Measurements from ENCODE around the gene RTP5.

- TF ChIP-seq TAF1 (IDR thresholded peaks at IDR 0.05; ENCODE audit: low read depth) (no peak), FOXM1 (IDR thresholded peaks at IDR 0.05; ENCODE audit: borderline replicate concordance, low read depth) (no peak), YY1 (IDR thresholded peaks at IDR 0.05; ENCODE audit: low read depth) (no peak), CREB1 (IDR thresholded peaks at IDR 0.05; ENCODE audit: low read depth) (no peak), RAD21 (IDR thresholded peaks at IDR 0.05; ENCODE audit: low read depth) (no peak), NFIC (IDR thresholded peaks at IDR 0.05) (no peak), CEBPB (IDR thresholded peaks at IDR 0.05) (no peak), EGR1 (IDR thresholded peaks at IDR 0.05) (no peak)
- TF ChIP-seq, protein P1, sequence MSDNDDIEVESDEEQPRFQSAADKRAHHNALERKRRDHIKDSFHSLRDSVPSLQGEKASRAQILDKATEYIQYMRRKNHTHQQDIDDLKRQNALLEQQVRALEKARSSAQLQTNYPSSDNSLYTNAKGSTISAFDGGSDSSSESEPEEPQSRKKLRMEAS (IDR thresholded peaks at IDR 0.05): no peak
- TF ChIP-seq, protein P2, sequence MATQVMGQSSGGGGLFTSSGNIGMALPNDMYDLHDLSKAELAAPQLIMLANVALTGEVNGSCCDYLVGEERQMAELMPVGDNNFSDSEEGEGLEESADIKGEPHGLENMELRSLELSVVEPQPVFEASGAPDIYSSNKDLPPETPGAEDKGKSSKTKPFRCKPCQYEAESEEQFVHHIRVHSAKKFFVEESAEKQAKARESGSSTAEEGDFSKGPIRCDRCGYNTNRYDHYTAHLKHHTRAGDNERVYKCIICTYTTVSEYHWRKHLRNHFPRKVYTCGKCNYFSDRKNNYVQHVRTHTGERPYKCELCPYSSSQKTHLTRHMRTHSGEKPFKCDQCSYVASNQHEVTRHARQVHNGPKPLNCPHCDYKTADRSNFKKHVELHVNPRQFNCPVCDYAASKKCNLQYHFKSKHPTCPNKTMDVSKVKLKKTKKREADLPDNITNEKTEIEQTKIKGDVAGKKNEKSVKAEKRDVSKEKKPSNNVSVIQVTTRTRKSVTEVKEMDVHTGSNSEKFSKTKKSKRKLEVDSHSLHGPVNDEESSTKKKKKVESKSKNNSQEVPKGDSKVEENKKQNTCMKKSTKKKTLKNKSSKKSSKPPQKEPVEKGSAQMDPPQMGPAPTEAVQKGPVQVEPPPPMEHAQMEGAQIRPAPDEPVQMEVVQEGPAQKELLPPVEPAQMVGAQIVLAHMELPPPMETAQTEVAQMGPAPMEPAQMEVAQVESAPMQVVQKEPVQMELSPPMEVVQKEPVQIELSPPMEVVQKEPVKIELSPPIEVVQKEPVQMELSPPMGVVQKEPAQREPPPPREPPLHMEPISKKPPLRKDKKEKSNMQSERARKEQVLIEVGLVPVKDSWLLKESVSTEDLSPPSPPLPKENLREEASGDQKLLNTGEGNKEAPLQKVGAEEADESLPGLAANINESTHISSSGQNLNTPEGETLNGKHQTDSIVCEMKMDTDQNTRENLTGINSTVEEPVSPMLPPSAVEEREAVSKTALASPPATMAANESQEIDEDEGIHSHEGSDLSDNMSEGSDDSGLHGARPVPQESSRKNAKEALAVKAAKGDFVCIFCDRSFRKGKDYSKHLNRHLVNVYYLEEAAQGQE (IDR thresholded peaks at IDR 0.05; ENCODE audit: low read depth): no peak
Observed at GRCh38 chr2:241912021-241912555, 42.6 kb downstream of the RTP5 start.

Data from Ishikawa (cell line).